GM21423 (cell line): ENCODE measurements around the gene SLC6A5.

Experiments used
- ATAC-seq: cut with Tn5 transposase; IDR thresholded peaks from one replicate; pipeline ENCODE4 v1.9.1; 2021; ENCODE audit warnings: mild to moderate bottlenecking, moderate library complexity; ENCODE audit not compliant: unreplicated experiment

The SLC6A5 gene

DNA sequence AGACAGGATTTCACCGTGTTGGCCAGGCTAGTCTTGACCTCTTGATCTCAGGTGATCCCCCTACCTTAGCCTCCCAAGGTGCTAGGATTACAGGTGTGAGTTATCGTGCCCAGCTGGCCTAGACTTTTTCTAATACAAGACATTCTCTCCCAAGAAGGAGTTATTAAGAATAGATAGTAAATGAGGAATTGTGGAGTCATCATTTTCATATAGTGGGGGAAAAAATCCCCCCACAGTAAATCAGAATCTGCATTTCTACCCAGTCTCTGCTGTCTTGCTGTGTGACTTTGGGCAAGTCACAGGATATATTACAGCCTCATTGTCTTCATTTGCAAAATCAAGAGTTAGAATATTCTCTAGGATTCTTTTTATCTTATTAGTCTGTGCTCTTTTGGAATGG is 21.6 kb downstream of the SLC6A5 start:
- no peak for ATAC-seq

- no peak for ATAC-seq
Observed at GRCh38 chr11:20621679-20622078, 22.3 kb downstream of the SLC6A5 start.

- ATAC-seq: no peak
Observed at GRCh38 chr11:20623252-20623651, 23.8 kb downstream of the SLC6A5 start.

DNA sequence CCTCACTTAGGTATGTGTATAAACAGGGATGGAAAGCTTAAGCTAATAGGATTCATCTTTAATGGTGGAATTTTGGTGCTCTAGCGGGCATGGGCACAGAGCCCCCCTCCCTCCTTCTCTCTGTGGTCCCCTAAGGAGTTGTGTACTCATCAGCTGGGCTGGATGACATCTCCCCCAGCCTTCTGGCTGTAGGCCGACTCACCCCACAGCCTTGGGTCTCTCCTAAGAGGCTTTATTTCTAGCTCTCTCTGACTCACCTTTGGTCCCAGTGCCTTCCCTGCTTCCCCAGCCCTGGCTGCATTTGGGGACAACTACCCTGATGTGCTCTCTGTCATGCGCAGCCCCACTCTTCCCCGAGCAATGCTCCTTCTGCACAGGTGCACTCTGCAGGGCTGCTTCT is 26.9 kb downstream of the SLC6A5 start:
- ATAC-seq: no peak

DNA sequence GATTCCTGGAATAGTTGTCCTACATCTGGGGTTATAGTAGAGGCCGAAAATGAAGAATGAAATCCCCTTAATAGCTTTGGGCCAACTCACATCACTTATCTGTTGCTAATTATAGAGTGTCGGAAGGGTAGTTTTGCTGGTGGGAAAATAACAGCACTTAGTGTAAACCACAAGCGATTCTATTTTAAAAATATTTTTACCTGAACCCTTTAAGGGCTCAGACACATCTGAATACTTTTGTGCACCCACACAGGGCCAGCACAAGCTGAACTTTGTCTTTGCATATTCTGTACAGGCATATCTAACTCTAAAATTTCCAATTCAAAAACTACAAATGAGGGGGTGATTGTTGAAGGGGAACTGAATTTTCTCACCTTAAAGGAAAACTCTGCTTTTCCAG is 27.6 kb downstream of the SLC6A5 start:
- ATAC-seq: no peak

DNA sequence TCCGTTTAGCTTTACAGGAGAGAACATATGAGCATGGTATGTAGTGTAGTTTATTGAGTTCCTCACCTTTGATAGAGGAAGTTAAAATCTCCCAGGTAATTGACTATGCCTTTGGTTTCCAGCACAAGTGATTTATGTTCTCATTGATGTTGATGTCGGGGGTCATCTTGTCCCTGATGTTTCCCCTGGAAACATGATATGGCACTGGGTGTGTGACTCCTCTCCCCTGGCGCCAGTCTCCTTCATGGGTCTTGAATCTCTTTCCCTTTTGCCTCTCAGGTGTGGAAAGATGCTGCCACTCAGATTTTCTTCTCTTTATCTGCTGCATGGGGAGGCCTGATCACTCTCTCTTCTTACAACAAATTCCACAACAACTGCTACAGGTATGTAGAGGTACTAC is 28.3 kb downstream of the SLC6A5 start:
- no peak for ATAC-seq

- ATAC-seq: no peak
Observed at GRCh38 chr11:20631519-20632168, 32.2 kb downstream of the SLC6A5 start.

- ATAC-seq: no peak
Observed at GRCh38 chr11:20632169-20632532, 32.7 kb downstream of the SLC6A5 start.

DNA sequence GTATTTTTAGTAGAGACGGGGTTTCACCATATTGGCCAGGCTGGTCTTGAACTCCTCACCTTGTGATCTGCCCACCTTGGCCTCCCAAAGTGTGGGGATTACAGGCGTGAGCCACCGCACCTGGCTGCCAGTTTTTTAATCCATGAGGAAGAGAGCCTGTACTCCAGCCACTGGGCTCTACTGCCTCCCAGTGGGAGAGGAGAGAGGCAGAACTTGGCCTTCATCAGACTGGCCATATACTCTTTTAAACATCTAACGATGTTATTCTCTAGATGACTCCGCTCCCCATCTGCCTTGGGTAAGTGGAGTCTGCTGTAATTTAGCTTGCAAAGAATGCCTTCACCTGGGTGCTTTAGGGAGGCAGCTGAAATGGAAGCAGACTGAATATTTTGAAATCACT is 34.6 kb downstream of the SLC6A5 start:
- no peak for ATAC-seq

GRCh38 chr11:20634781-20635180 is 35.4 kb downstream of the SLC6A5 start:
- no peak for ATAC-seq

GRCh38 chr11:20638074-20638473 is 38.7 kb downstream of the SLC6A5 start:
- ATAC-seq: no peak

DNA sequence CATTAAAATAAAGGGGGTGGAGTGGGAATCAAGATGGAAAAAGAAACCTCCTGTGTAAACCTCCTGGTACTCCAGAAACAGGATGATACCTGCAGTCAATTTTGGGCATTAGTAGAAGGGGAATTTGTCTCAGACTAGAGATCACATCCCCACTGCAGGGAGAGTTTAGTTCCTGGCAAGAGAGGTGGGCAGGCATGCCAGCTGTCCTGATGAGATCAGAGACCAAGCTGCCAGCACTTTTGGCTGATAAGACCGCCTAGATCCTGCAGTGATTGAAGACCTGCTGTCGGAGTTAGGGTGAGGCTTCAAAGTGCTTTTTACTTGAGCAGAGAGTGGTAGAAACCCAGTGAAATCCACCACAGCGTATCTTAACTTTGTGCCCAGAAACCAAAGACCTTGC is 40.3 kb downstream of the SLC6A5 start:
- ATAC-seq: no peak

GRCh38 chr11:20640401-20640800 is 41.0 kb downstream of the SLC6A5 start:
- no peak for ATAC-seq

DNA sequence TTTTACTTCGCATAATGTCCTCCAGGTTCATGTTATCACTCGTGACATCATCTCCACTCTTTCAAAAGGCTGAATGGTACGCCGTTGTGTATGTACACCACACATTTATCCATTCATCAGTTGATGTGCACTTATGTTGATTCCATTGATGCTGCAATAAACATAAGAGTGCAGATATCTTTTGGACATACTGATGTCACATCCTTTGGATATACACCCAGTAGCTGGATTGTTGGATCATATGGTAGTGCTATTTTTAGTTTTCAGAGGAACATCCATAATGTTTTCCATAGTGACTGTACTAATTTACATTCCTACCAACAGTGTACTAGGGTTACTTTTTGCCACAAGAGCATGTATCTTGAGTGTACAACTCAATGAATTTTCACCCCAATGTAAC is 45.0 kb downstream of the SLC6A5 start:
- ATAC-seq: no peak

GRCh38 chr11:20647976-20648565 is 48.7 kb downstream of the SLC6A5 start:
- no peak for ATAC-seq

GRCh38 chr11:20652150-20652806 is 52.9 kb downstream of the SLC6A5 start:
- ATAC-seq: no peak

GRCh38 chr11:20654038-20654437 is 54.6 kb downstream of the SLC6A5 start:
- ATAC-seq: no peak

DNA sequence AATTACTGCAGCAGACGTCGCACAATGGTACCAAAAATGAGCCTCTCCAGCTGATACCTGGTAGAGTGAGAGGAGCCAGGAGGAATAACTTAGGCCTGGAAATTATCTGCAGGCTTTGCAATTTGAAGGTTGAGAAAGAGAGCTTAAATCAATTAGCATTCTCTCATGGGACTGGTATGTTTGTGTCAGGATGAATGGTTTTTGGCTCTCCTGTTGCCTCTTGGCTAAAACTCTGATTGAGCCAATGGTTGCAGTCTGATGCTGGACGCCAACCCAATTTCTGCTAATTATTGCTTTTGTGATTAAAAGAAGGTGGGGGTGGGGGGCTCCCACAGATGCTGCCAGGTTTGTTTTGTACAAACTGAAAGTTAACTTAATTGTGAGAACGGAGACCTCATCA is 57.5 kb downstream of the SLC6A5 start:
- no peak for ATAC-seq

DNA sequence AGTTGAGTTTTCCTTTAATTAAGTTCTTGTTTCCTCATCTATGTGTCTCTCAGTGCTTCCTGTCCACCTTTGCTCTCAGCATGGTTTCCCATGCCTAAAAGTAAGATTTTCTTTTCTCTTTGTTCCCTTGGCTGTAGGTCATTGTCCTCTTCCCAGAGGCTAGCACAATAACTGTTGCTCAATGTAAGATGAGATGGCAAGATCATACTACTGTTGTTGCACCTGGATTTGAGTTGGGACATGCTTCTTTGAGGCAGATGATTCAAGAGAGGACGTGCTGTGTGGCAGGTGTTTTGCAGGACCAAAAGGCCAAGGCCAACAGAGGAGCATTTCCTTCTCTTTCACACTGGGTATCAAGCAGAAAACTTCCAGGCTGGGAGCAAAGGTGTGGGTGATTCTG is 58.7 kb downstream of the SLC6A5 start:
- no peak for ATAC-seq

GRCh38 chr11:20661445-20661844 is 62.0 kb downstream of the SLC6A5 start:
- no peak for ATAC-seq

GRCh38 chr11:20661850-20662249 is 62.4 kb downstream of the SLC6A5 start:
- no peak for ATAC-seq

DNA sequence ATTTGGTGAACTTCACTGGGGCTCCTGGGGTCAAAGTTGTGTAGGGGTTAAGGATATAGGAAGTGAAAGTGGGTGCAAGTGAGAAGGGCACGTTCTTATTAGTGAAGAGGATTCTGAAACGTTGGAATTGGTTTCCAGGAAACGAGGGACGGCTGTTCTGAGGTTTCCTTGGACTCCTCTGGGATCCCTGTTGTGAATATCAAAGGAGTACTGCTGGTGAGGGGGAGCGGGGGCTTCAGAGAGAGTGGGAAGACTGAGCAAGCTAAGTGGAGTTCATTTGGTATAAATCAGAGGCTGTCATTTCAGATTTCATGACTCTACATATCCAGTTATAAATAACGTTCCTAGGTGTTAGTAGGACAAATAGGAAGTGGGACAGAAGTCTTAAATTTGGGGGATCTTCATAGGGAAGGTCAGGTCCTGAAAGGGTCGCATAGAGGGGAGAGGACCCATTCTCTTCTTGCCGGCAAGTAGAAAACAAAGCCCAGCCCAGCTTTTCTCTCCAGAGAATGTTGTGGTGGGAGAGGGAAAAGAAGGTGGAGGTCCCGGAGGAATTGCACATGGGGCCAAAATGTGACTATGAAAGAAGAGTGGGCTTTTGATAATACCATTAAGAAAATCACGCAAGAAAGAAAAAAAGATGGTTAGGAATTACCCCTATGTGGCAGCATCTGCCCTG is 68.9 kb downstream of the SLC6A5 start:
- no peak for ATAC-seq
